Glutamatergic neuron (in vitro differentiated cells): ENCODE measurements around the gene PBX1. TPM values are rescaled to one million over a fixed set of nuclear protein-coding genes. Genes with fewer than 3 reads are reported as not detected.

Experiments
- DNase-seq: peaks from one replicate; pipeline ENCODE4 v3.0.0; 2022
- H3K27ac Mint-ChIP-seq: one replicate; pipeline ENCODE4 v1.8.0; 2020; ENCODE audit warnings: mild to moderate bottlenecking, mixed read lengths, inconsistent platforms; ENCODE audit not compliant: unreplicated experiment
- H3K27me3 Mint-ChIP-seq: one replicate; pipeline ENCODE4 v1.8.0; 2020; ENCODE audit warnings: mild to moderate bottlenecking, moderate library complexity, mixed read lengths, inconsistent platforms; ENCODE audit not compliant: unreplicated experiment
- H3K36me3 Mint-ChIP-seq: one replicate; pipeline ENCODE4 v1.8.0; 2020; ENCODE audit warnings: mild to moderate bottlenecking, mixed read lengths, inconsistent platforms; ENCODE audit not compliant: unreplicated experiment
- H3K4me1 Mint-ChIP-seq: one replicate; pipeline ENCODE4 v1.8.0; 2020; ENCODE audit warnings: mild to moderate bottlenecking, low read depth, mixed read lengths, inconsistent platforms; ENCODE audit not compliant: unreplicated experiment
- H3K4me3 Mint-ChIP-seq: one replicate; pipeline ENCODE4 v1.8.0; 2020; ENCODE audit warnings: mild to moderate bottlenecking, mixed read lengths, inconsistent platforms; ENCODE audit not compliant: unreplicated experiment
- H3K9me3 Mint-ChIP-seq: one replicate; pipeline ENCODE4 v1.8.0; 2020; ENCODE audit warnings: mild to moderate bottlenecking, moderate library complexity, mixed read lengths, inconsistent platforms; ENCODE audit not compliant: unreplicated experiment
- CTCF ChIP-seq: fragments of 200-600 bp; sonication (generic); IDR thresholded peaks from one replicate; pipeline ENCODE4 v1.5.0; 2021; ENCODE audit not compliant: partially characterized antibody, unreplicated experiment
- total RNA-seq: library from RNA; stranded (reverse); fragmentation: NEBNext Ultra II Directional; extraction: Animal tissue kit (Norgen Biotek cat#: 25700); gene quantifications from one replicate; pipeline ENCODE4 v1.2.1, GENCODE V29; 2021; ENCODE audit not compliant: unreplicated experiment

Gene PBX1
- total RNA-seq, 1 donor from 2014 or later: 98.7 TPM

- H3K27ac Mint-ChIP-seq: peak overlapping the region; percentile 94
- H3K9me3 Mint-ChIP-seq: peaks cover 7% of the 10 kb centered on the region
- DNase-seq: no peak
- H3K4me3 Mint-ChIP-seq: peak overlapping the region; percentile 56
- peaks cover 38% of the 10 kb centered on the region for H3K4me1 Mint-ChIP-seq
- peaks cover 14% of the 10 kb centered on the region for H3K27me3 Mint-ChIP-seq
- no peaks in the 10 kb centered on the region for H3K36me3 Mint-ChIP-seq
- no peak for TF ChIP-seq CTCF
Observed at GRCh38 chr1:164670786-164671185, 111.8 kb downstream of the PBX1 start.

- Mint-ChIP-seq H3K36me3 (no peaks in the 10 kb centered on the region), H3K4me1 (peaks cover 38% of the 10 kb centered on the region), H3K4me3 (peak overlapping the region; percentile 79), H3K9me3 (peaks cover 7% of the 10 kb centered on the region), H3K27ac (peak overlapping the region; percentile 94), H3K27me3 (peaks cover 14% of the 10 kb centered on the region)
- TF ChIP-seq CTCF: no peak
- DNase-seq: no peak
Observed at GRCh38 chr1:164671323-164671965, 112.5 kb downstream of the PBX1 start.

GRCh38 chr1:164671966-164672571 lies 113.1 kb downstream of the PBX1 start:
- Mint-ChIP-seq H3K4me1 (peaks cover 38% of the 10 kb centered on the region), H3K36me3 (no peaks in the 10 kb centered on the region), H3K27ac (peak overlapping the region; percentile 94), H3K27me3 (peaks cover 14% of the 10 kb centered on the region), H3K4me3 (peak overlapping the region; percentile 79), H3K9me3 (peaks cover 7% of the 10 kb centered on the region)
- DNase-seq: no peak
- TF ChIP-seq CTCF: no peak

- Mint-ChIP-seq H3K4me3 (peak overlapping the region; percentile 79), H3K9me3 (peaks cover 7% of the 10 kb centered on the region), H3K36me3 (no peaks in the 10 kb centered on the region), H3K27ac (peak overlapping the region; percentile 94), H3K4me1 (peaks cover 35% of the 10 kb centered on the region), H3K27me3 (peaks cover 13% of the 10 kb centered on the region)
- DNase-seq: no peak
- TF ChIP-seq CTCF: no peak
Observed at GRCh38 chr1:164672588-164672987, 113.6 kb downstream of the PBX1 start.

- peak; percentile 54 for DNase-seq
- H3K27ac Mint-ChIP-seq: no peak overlapping the region
- peaks cover 35% of the 10 kb centered on the region for H3K4me1 Mint-ChIP-seq
- TF ChIP-seq CTCF: peak; percentile 84
- no peak overlapping the region for H3K4me3 Mint-ChIP-seq
- no peaks in the 10 kb centered on the region for H3K36me3 Mint-ChIP-seq
- H3K9me3 Mint-ChIP-seq: peaks cover 7% of the 10 kb centered on the region
- peaks cover 6% of the 10 kb centered on the region for H3K27me3 Mint-ChIP-seq
Observed at GRCh38 chr1:164673584-164674214, 114.7 kb downstream of the PBX1 start.
